Aorta (tissue), 5 donors: ENCODE data around the gene VASH1. TPM values are rescaled to one million over a fixed set of nuclear protein-coding genes. Genes with fewer than 3 reads are reported as not detected.

ENCODE experiments used
- ATAC-seq: fragments of 200-7000 bp; cut with Tn5 transposase; one replicate; pipeline ENCODE4 v1.9.1; 2022; ENCODE audit warnings: moderate library complexity; ENCODE audit not compliant: low FRiP score
- DNase-seq, 2 donors: peaks; one replicate each; pipeline ENCODE4 v3.0.0-alpha.2; 2020
- H3K27ac ChIP-seq, 2 donors: one replicate each; pipeline ENCODE4 v1.5.1; 2013; ENCODE audit warnings: low read length in 2 of 2, mild to moderate bottlenecking in 2 of 2, moderate library complexity in 2 of 2, control low read depth in 1 of 2, inconsistent platforms in 1 of 2, low read depth in 1 of 2
- H3K27me3 ChIP-seq, 2 donors: one replicate each; pipeline ENCODE4 v1.6.1; 2013; ENCODE audit warnings: control low read depth in 1 of 2, low read length in 1 of 2, mild to moderate bottlenecking in 1 of 2, moderate library complexity in 1 of 2; ENCODE audit not compliant: insufficient read depth in 2 of 2, control insufficient read depth in 1 of 2
- H3K36me3 ChIP-seq, 2 donors: one replicate each; pipeline ENCODE4 v1.6.1; 2013; ENCODE audit warnings: control low read depth in 1 of 2, low read length in 1 of 2, mild to moderate bottlenecking in 1 of 2; ENCODE audit not compliant: insufficient read depth in 2 of 2, control insufficient read depth in 1 of 2
- H3K4me1 ChIP-seq, 2 donors: one replicate each; pipeline ENCODE4 v1.6.1; 2013; ENCODE audit warnings: low read length in 2 of 2, control low read depth in 1 of 2, mild to moderate bottlenecking in 1 of 2, moderate library complexity in 1 of 2; ENCODE audit not compliant: insufficient read depth in 2 of 2, control insufficient read depth in 1 of 2
- H3K4me3 ChIP-seq, 2 donors: one replicate each; pipeline ENCODE4 v1.5.1; 2013; ENCODE audit warnings: low read length in 2 of 2, control low read depth in 1 of 2, mild to moderate bottlenecking in 1 of 2
- H3K9me3 ChIP-seq: one replicate; pipeline ENCODE4 v1.6.1; 2013; ENCODE audit warnings: mild to moderate bottlenecking, low read length; ENCODE audit not compliant: control insufficient read depth
- WGBS, 2 donors: extraction: QIAGEN DNeasy Blood & Tissue Kit; methylation state at CpG; one replicate each; pipeline ENCODE4 v1.1.7; 2013; 5-methylcytosine and 5-hydroxymethylcytosine counted together
- intact Hi-C, 2 donors: fragments of 100-400 bp; cut with DNase I; formaldehyde crosslinking; loops; one replicate each; pipeline versions ENCODE4 v1.14.2 to v1.15.0; 2022
- polyA plus RNA-seq, 2 donors: library from polyadenylated mRNA; stranded (reverse); fragments of 200-250 nt; gene quantifications; one replicate each; pipeline ENCODE4 v1.2.3, GENCODE V29; 2013
- total RNA-seq, 2 donors: library from RNA; stranded (reverse); fragmentation: NEBNext Ultra II Directional; extraction: Animal tissue kit (Norgen Biotek cat#: 25700); gene quantifications; one replicate each; pipeline ENCODE4 v1.2.1, GENCODE V29; 2021
- donor health status: healthy with polysubstance abuse.
- donor health status: Bipolar disorder and iron deficiency.
- donor health status: DM: no; HTN: no; CAD: no.
- donor health status: DM: no; HTN: no; CAD: no.
- donor health status: DM: yes; HTN: yes; CAD: no.

Gene VASH1
- total and polyA plus RNA-seq, 4 donors: 13.6 to 42.7 (median 21.5) TPM

GRCh38 chr14:76756371-76756750, 4.9 kb upstream of the VASH1 start:
- H3K9me3 ChIP-seq: no peaks in the 10 kb centered on the region
- ATAC-seq: no peak
- H3K4me3 ChIP-seq: no peak overlapping the region
- intact Hi-C loops: no loop called here
- H3K36me3 ChIP-seq: no peaks in the 10 kb centered on the region
- no peaks in the 10 kb centered on the region for H3K4me1 ChIP-seq
- no peak overlapping the region for H3K27ac ChIP-seq
- no peaks in the 10 kb centered on the region for H3K27me3 ChIP-seq
- DNase-seq: no peak
- WGBS, 2 donors: 49 to 57% methylated on average over 6 of the region's 6 CpGs

- no peaks in the 10 kb centered on the region for H3K36me3 ChIP-seq
- H3K4me1 ChIP-seq: no peaks in the 10 kb centered on the region
- intact Hi-C loops: no loop called here
- WGBS, 2 donors: 88 to 90% methylated on average over 4 of the region's 4 CpGs
- H3K27me3 ChIP-seq: no peaks in the 10 kb centered on the region
- no peak overlapping the region for H3K27ac ChIP-seq
- H3K4me3 ChIP-seq: no peak overlapping the region
- no peak for ATAC-seq
- DNase-seq: no peak
- H3K9me3 ChIP-seq: no peaks in the 10 kb centered on the region
These were observed 1.7 kb upstream of the VASH1 start for GRCh38 chr14:76759589-76759988.

- Histone ChIP-seq H3K27me3 (no peaks in the 10 kb centered on the region), H3K4me3 (no peak overlapping the region), H3K9me3 (no peaks in the 10 kb centered on the region), H3K4me1 (no peaks in the 10 kb centered on the region), H3K36me3 (no peaks in the 10 kb centered on the region), H3K27ac (no peak overlapping the region)
- intact Hi-C loops: no loop called here
- WGBS, 2 donors: 48 to 53% methylated on average over 26 of the region's 26 CpGs
- ATAC-seq (no peak), DNase-seq (peak in 1 of 2 donors; percentile 57)
These were observed 735 bp upstream of the VASH1 start for GRCh38 chr14:76760331-76761135.

- 0 to 1% methylated on average over 29 to 54 of the region's 54 CpGs for WGBS, 2 donors
- DNase-seq (peak; percentile 52 to 76), ATAC-seq (peak; percentile 2)
- peak overlapping the region in 1 of 2 donors; percentile 38 for H3K27ac ChIP-seq
- H3K4me3 ChIP-seq: peak overlapping the region; percentile 54 to 79
- no peaks in the 10 kb centered on the region for H3K4me1 ChIP-seq
- H3K9me3 ChIP-seq: no peaks in the 10 kb centered on the region
- intact Hi-C loops: no loop called here
- no peaks in the 10 kb centered on the region for H3K36me3 ChIP-seq
- H3K27me3 ChIP-seq: no peaks in the 10 kb centered on the region
These were observed 717 bp downstream of the VASH1 start for GRCh38 chr14:76761960-76762410.

GRCh38 chr14:76762411-76763095, 1.3 kb downstream of the VASH1 start:
- peak in 1 of 2 donors; percentile 64 for DNase-seq
- no peak overlapping the region for H3K27ac ChIP-seq

GRCh38 chr14:76763096-76764041, 2.1 kb downstream of the VASH1 start:
- Histone ChIP-seq H3K4me1 (no peaks in the 10 kb centered on the region), H3K27me3 (no peaks in the 10 kb centered on the region), H3K27ac (no peak overlapping the region), H3K36me3 (no peaks in the 10 kb centered on the region), H3K4me3 (peak overlapping the region in 1 of 2 donors; percentile 54), H3K9me3 (no peaks in the 10 kb centered on the region)
- intact Hi-C loops: no loop called here
- ATAC-seq: no peak
- WGBS, 2 donors: 34 to 36% methylated on average over 14 of the region's 14 CpGs
- DNase-seq: peak in 1 of 2 donors; percentile 31

More at GRCh38 chr14:76762411-76763095, 1.3 kb downstream of the VASH1 start:
- no peaks in the 10 kb centered on the region for H3K4me1 ChIP-seq
- 7 to 11% methylated on average over 28 of the region's 28 CpGs for WGBS, 2 donors
- intact Hi-C loops: no loop called here
- H3K27me3 ChIP-seq: no peaks in the 10 kb centered on the region
- H3K9me3 ChIP-seq: no peaks in the 10 kb centered on the region
- no peak for ATAC-seq
- no peaks in the 10 kb centered on the region for H3K36me3 ChIP-seq
- H3K4me3 ChIP-seq: peak overlapping the region; percentile 54 to 79

- DNase-seq (peak in 1 of 2 donors; percentile 58), ATAC-seq (no peak)
- intact Hi-C loops: no loop called here
- Histone ChIP-seq H3K27ac (no peak overlapping the region), H3K36me3 (no peaks in the 10 kb centered on the region), H3K9me3 (no peaks in the 10 kb centered on the region), H3K4me3 (no peak overlapping the region), H3K4me1 (peaks cover 0 to 4% of the 10 kb centered on the region in 2 donors), H3K27me3 (no peaks in the 10 kb centered on the region)
- WGBS, 2 donors: 69 to 70% methylated on average over 6 of the region's 6 CpGs
These were observed 4.2 kb downstream of the VASH1 start for GRCh38 chr14:76765461-76765931.
